Chondrocyte (in vitro differentiated cells): Measurements from ENCODE around the gene ATP8B4. TPM values are rescaled to one million over a fixed set of nuclear protein-coding genes. Genes with fewer than 3 reads are reported as not detected.

ENCODE experiments used
- DNase-seq: peaks from one replicate; pipeline ENCODE4 v3.0.0; 2021; ENCODE audit warnings: mixed read lengths, low spot score
- H3K27ac Mint-ChIP-seq: one replicate; pipeline ENCODE4 v1.8.0; 2021; ENCODE audit warnings: mild to moderate bottlenecking, moderate library complexity, mixed read lengths; ENCODE audit not compliant: unreplicated experiment
- H3K27me3 Mint-ChIP-seq: 2 replicates; pipeline ENCODE4 v1.8.0; 2021; ENCODE audit warnings: low read depth, mixed read lengths
- H3K36me3 Mint-ChIP-seq: 2 replicates; pipeline ENCODE4 v1.8.0; 2021; ENCODE audit warnings: low read depth, mixed read lengths
- H3K4me1 Mint-ChIP-seq: 2 replicates; pipeline ENCODE4 v1.8.0; 2021; ENCODE audit warnings: low read depth, mild to moderate bottlenecking, mixed read lengths
- H3K4me3 Mint-ChIP-seq: one replicate; pipeline ENCODE4 v1.8.0; 2021; ENCODE audit warnings: mild to moderate bottlenecking, moderate library complexity, mixed read lengths; ENCODE audit not compliant: unreplicated experiment
- H3K9me3 Mint-ChIP-seq: 2 replicates; pipeline ENCODE4 v1.8.0; 2021; ENCODE audit warnings: low read depth, mixed read lengths
- total RNA-seq: library from RNA; stranded (reverse); gene quantifications from 3 replicates; pipeline ENCODE4 v1.2.1, GENCODE V29; 2021
- TF ChIP-seq, protein P1 (sequence below): fragments of 200-600 bp; sonication (generic); IDR thresholded peaks from 2 replicates; pipeline ENCODE4 v1.5.0; 2021; ENCODE audit warnings: antibody characterized with exemption, mild to moderate bottlenecking, moderate library complexity

ATP8B4 gene
- total RNA-seq, 1 donor from 2014 or later: not detected

- no peak overlapping the region for H3K27ac Mint-ChIP-seq
Measured at GRCh38 chr15:50053055-50053856, 65.8 kb downstream of the ATP8B4 start.

DNA sequence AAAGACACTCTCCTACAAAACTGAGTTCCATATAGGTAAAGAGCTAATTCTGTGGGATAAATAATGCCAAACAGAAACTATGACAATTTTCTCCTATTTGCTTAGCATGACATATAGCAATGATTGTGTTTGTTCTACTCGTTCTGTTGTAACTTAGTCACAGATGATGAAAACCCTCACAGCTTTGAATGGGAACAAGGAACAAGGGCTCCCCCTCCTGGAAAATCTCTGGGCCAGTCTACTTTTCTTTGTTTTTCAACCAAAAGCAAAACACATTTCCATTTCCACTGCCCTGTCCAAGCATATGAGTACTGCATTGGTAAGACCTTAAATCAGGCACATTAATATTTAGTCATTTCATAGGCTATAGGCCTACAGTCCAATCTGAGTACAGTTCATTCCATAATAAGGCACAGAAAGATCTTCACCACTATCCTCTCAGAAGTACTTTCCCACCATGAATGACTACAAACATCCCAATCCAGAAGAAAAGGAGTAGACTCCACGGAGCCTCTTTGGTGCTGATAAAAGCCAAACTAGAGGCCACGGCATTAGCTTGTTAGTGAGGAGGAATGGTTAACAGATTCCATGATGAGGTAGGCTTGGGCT, 67.1 kb downstream of the ATP8B4 start:
- DNase-seq: no peak
- Mint-ChIP-seq H3K9me3 (peaks cover 2% of the 10 kb centered on the region), H3K27ac (no peak overlapping the region), H3K27me3 (peaks cover 13% of the 10 kb centered on the region), H3K4me1 (no peaks in the 10 kb centered on the region), H3K36me3 (no peaks in the 10 kb centered on the region), H3K4me3 (no peak overlapping the region)
- TF ChIP-seq, protein P1, sequence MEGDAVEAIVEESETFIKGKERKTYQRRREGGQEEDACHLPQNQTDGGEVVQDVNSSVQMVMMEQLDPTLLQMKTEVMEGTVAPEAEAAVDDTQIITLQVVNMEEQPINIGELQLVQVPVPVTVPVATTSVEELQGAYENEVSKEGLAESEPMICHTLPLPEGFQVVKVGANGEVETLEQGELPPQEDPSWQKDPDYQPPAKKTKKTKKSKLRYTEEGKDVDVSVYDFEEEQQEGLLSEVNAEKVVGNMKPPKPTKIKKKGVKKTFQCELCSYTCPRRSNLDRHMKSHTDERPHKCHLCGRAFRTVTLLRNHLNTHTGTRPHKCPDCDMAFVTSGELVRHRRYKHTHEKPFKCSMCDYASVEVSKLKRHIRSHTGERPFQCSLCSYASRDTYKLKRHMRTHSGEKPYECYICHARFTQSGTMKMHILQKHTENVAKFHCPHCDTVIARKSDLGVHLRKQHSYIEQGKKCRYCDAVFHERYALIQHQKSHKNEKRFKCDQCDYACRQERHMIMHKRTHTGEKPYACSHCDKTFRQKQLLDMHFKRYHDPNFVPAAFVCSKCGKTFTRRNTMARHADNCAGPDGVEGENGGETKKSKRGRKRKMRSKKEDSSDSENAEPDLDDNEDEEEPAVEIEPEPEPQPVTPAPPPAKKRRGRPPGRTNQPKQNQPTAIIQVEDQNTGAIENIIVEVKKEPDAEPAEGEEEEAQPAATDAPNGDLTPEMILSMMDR: peak; percentile 87

More at GRCh38 chr15:50053055-50053856, 65.8 kb downstream of the ATP8B4 start:
- no peaks in the 10 kb centered on the region for H3K36me3 Mint-ChIP-seq
- H3K9me3 Mint-ChIP-seq: peaks cover 2% of the 10 kb centered on the region
- TF ChIP-seq, protein P1: no peak
- H3K4me1 Mint-ChIP-seq: no peaks in the 10 kb centered on the region
- DNase-seq: no peak
- peaks cover 12% of the 10 kb centered on the region for H3K27me3 Mint-ChIP-seq
- H3K4me3 Mint-ChIP-seq: no peak overlapping the region

GRCh38 chr15:50050986-50051743, 67.9 kb downstream of the ATP8B4 start:
- Mint-ChIP-seq H3K4me1 (no peaks in the 10 kb centered on the region), H3K9me3 (peaks cover 2% of the 10 kb centered on the region), H3K4me3 (no peak overlapping the region), H3K27me3 (peaks cover 14% of the 10 kb centered on the region), H3K27ac (no peak overlapping the region), H3K36me3 (no peaks in the 10 kb centered on the region)
- TF ChIP-seq, protein P1: no peak
- DNase-seq: no peak

DNA sequence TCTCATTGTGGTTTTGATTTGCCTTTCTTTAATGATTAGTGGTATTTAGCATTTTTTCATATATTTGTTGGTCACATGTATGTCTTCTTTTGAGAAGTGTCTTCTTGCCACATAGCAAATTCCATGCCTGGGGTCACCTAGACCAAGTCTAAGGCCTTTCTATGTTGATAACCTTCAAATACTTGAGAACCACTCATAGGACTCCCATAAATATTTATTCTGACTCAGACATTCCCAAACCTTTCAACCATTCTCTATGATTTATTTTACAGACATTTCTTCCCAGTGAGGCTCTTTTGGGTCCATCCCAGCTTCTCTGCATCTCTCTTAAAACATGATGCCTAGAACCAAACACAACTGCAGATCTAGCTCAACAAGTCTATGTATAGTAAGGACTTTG, 69.2 kb downstream of the ATP8B4 start:
- Mint-ChIP-seq H3K4me3 (no peak overlapping the region), H3K36me3 (no peaks in the 10 kb centered on the region), H3K4me1 (no peaks in the 10 kb centered on the region), H3K9me3 (peaks cover 2% of the 10 kb centered on the region), H3K27me3 (peaks cover 14% of the 10 kb centered on the region), H3K27ac (no peak overlapping the region)
- no peak for DNase-seq
- TF ChIP-seq, protein P1: no peak

GRCh38 chr15:50046867-50047266, 72.2 kb downstream of the ATP8B4 start:
- Mint-ChIP-seq H3K27ac (no peak overlapping the region), H3K36me3 (peaks cover 2% of the 10 kb centered on the region), H3K4me3 (no peak overlapping the region), H3K4me1 (no peaks in the 10 kb centered on the region), H3K9me3 (peaks cover 13% of the 10 kb centered on the region), H3K27me3 (peaks cover 12% of the 10 kb centered on the region)
- TF ChIP-seq, protein P1: no peak
- no peak for DNase-seq
